ENCODE measurements around the gene OBSCN. TPM values are rescaled to one million over a fixed set of nuclear protein-coding genes. Genes with fewer than 3 reads are reported as not detected.

Gene OBSCN
- total RNA-seq, 2 experiments from 2014 or later = 14.3 to 14.9 TPM

GRCh38 chr1:228283476-228284147, 75.8 kb downstream of the OBSCN start:
- Mint-ChIP-seq H3K4me3 (no peak overlapping the region), H3K4me1 (ENCODE audit: low read depth) (no peaks in the 10 kb centered on the region), H3K27me3 (no peaks in the 10 kb centered on the region), H3K9me3 (no peaks in the 10 kb centered on the region), H3K27ac (no peak overlapping the region), H3K36me3 (no peaks in the 10 kb centered on the region)
- ChIA-PET POLR2A (no interaction called here), CTCF (no interaction called here)
- intact Hi-C loops (cut with micrococcal nuclease) = no loop called here
- no peak for DNase-seq

- no peak for DNase-seq
- intact Hi-C loops (cut with micrococcal nuclease) = no loop called here
- CTCF ChIA-PET = no interaction called here
- no peaks in the 10 kb centered on the region for H3K4me1 Mint-ChIP-seq (ENCODE audit: low read depth)
- no peak overlapping the region for H3K4me3 Mint-ChIP-seq
- POLR2A ChIA-PET = no interaction called here
- H3K36me3 Mint-ChIP-seq = no peaks in the 10 kb centered on the region
- no peak overlapping the region for H3K27ac Mint-ChIP-seq
- no peaks in the 10 kb centered on the region for H3K9me3 Mint-ChIP-seq
- H3K27me3 Mint-ChIP-seq = no peaks in the 10 kb centered on the region
These were observed 76.3 kb downstream of the OBSCN start for GRCh38 chr1:228284148-228284495.

GRCh38 chr1:228284521-228284920, 76.7 kb downstream of the OBSCN start:
- no peaks in the 10 kb centered on the region for H3K4me1 Mint-ChIP-seq (ENCODE audit: low read depth)
- no peak overlapping the region for H3K27ac Mint-ChIP-seq
- ChIA-PET POLR2A (no interaction called here), CTCF (no interaction called here)
- H3K9me3 Mint-ChIP-seq = no peaks in the 10 kb centered on the region
- no peak for DNase-seq
- no peaks in the 10 kb centered on the region for H3K27me3 Mint-ChIP-seq
- no peaks in the 10 kb centered on the region for H3K36me3 Mint-ChIP-seq
- intact Hi-C loops (cut with micrococcal nuclease) = no loop called here
- H3K4me3 Mint-ChIP-seq = no peak overlapping the region

GRCh38 chr1:228285661-228286504, 78.0 kb downstream of the OBSCN start:
- ChIA-PET POLR2A (no interaction called here), CTCF (no interaction called here)
- Mint-ChIP-seq H3K36me3 (no peaks in the 10 kb centered on the region), H3K27ac (no peak overlapping the region), H3K9me3 (no peaks in the 10 kb centered on the region), H3K4me3 (no peak overlapping the region), H3K4me1 (ENCODE audit: low read depth) (no peaks in the 10 kb centered on the region), H3K27me3 (no peaks in the 10 kb centered on the region)
- DNase-seq = no peak
- intact Hi-C loops (cut with micrococcal nuclease) = no loop called here

GRCh38 chr1:228286505-228287417, 78.9 kb downstream of the OBSCN start:
- CTCF ChIA-PET = no interaction called here
- Mint-ChIP-seq H3K4me3 (no peak overlapping the region), H3K4me1 (ENCODE audit: low read depth) (no peaks in the 10 kb centered on the region), H3K27ac (no peak overlapping the region), H3K36me3 (no peaks in the 10 kb centered on the region), H3K27me3 (no peaks in the 10 kb centered on the region), H3K9me3 (no peaks in the 10 kb centered on the region)
- no peak for DNase-seq
- POLR2A ChIA-PET = no interaction called here
- intact Hi-C loops (cut with micrococcal nuclease) = no loop called here

- ChIA-PET CTCF (no interaction called here), POLR2A (no interaction called here)
- Mint-ChIP-seq H3K4me3 (no peak overlapping the region), H3K27ac (no peak overlapping the region), H3K4me1 (ENCODE audit: low read depth) (no peaks in the 10 kb centered on the region), H3K27me3 (no peaks in the 10 kb centered on the region), H3K9me3 (no peaks in the 10 kb centered on the region), H3K36me3 (no peaks in the 10 kb centered on the region)
- intact Hi-C loops (cut with micrococcal nuclease) = no loop called here
- no peak for DNase-seq
These were observed 79.9 kb downstream of the OBSCN start for GRCh38 chr1:228287541-228288425.

- ChIA-PET CTCF (no interaction called here), POLR2A (no interaction called here)
- no peak overlapping the region for H3K4me3 Mint-ChIP-seq
- intact Hi-C loops (cut with micrococcal nuclease) = no loop called here
- no peaks in the 10 kb centered on the region for H3K27me3 Mint-ChIP-seq
- DNase-seq = no peak
- H3K9me3 Mint-ChIP-seq = no peaks in the 10 kb centered on the region
- H3K27ac Mint-ChIP-seq = no peak overlapping the region
- H3K4me1 Mint-ChIP-seq (ENCODE audit: low read depth) = no peaks in the 10 kb centered on the region
- no peaks in the 10 kb centered on the region for H3K36me3 Mint-ChIP-seq
These were observed 80.8 kb downstream of the OBSCN start for GRCh38 chr1:228288536-228289238.

GRCh38 chr1:228289239-228289849, 81.5 kb downstream of the OBSCN start:
- ChIA-PET POLR2A (no interaction called here), CTCF (no interaction called here)
- H3K4me1 Mint-ChIP-seq (ENCODE audit: low read depth) = no peaks in the 10 kb centered on the region
- no peaks in the 10 kb centered on the region for H3K36me3 Mint-ChIP-seq
- H3K4me3 Mint-ChIP-seq = no peak overlapping the region
- no peaks in the 10 kb centered on the region for H3K9me3 Mint-ChIP-seq
- H3K27ac Mint-ChIP-seq = no peak overlapping the region
- DNase-seq = no peak
- no peaks in the 10 kb centered on the region for H3K27me3 Mint-ChIP-seq
- intact Hi-C loops (cut with micrococcal nuclease) = no loop called here

GRCh38 chr1:228289996-228290881, 82.4 kb downstream of the OBSCN start:
- no peaks in the 10 kb centered on the region for H3K36me3 Mint-ChIP-seq
- intact Hi-C loops (cut with micrococcal nuclease) = no loop called here
- POLR2A ChIA-PET = no interaction called here
- DNase-seq = no peak
- H3K4me3 Mint-ChIP-seq = no peak overlapping the region
- no peaks in the 10 kb centered on the region for H3K9me3 Mint-ChIP-seq
- no peaks in the 10 kb centered on the region for H3K27me3 Mint-ChIP-seq
- no peak overlapping the region for H3K27ac Mint-ChIP-seq
- no peaks in the 10 kb centered on the region for H3K4me1 Mint-ChIP-seq (ENCODE audit: low read depth)
- CTCF ChIA-PET = no interaction called here

- Mint-ChIP-seq H3K36me3 (peaks cover 1% of the 10 kb centered on the region), H3K27me3 (no peaks in the 10 kb centered on the region), H3K27ac (no peak overlapping the region), H3K9me3 (peaks cover 2% of the 10 kb centered on the region), H3K4me1 (ENCODE audit: low read depth) (no peaks in the 10 kb centered on the region), H3K4me3 (no peak overlapping the region)
- no peak for DNase-seq
- CTCF ChIA-PET = no interaction called here
- POLR2A ChIA-PET = no interaction called here
- intact Hi-C loops (cut with micrococcal nuclease) = no loop called here
These were observed 84.2 kb downstream of the OBSCN start for GRCh38 chr1:228291906-228292608.
